Dedifferentiated amniotic fluid mesenchymal stem cell (primary cell): ENCODE data around the gene TTYH1.
A peak's percentile ranks its signal among the peaks of the same experiment; 100 is the strongest.
"Not testable (repeated sequence)": the region's sequence is repeated elsewhere in the genome, so short reads cannot be mapped to it uniquely, and the experiment has no call there.

ENCODE experiments used
- DNase-seq: peaks from one replicate; pipeline ENCODE4 v3.0.0-alpha.2; 2016; ENCODE audit errors: extremely low spot score

TTYH1 gene

GRCh38 chr19:54415208-54415900 lies at the start of gene TTYH1:
Gene TTYH1 (plus strand): TSS chr19:54415464. CDS start chr19:54415553, 89 bp downstream.
- DNase-seq: no peak

GRCh38 chr19:54365798-54366197 lies 49.5 kb upstream of the TTYH1 start:
- not testable (repeated sequence) for DNase-seq

GRCh38 chr19:54366811-54367210 lies 48.5 kb upstream of the TTYH1 start:
- no peak for DNase-seq

GRCh38 chr19:54369082-54369687 lies 46.1 kb upstream of the TTYH1 start:
- DNase-seq: no peak

- DNase-seq: not testable (repeated sequence)
These were observed 45.4 kb upstream of the TTYH1 start for GRCh38 chr19:54369688-54370433.

GRCh38 chr19:54370434-54370796 lies 44.8 kb upstream of the TTYH1 start:
- not testable (repeated sequence) for DNase-seq

- not testable (repeated sequence) for DNase-seq
These were observed 43.8 kb upstream of the TTYH1 start for GRCh38 chr19:54371453-54371852.

- DNase-seq: no peak
These were observed 41.3 kb upstream of the TTYH1 start for GRCh38 chr19:54373781-54374631.

- DNase-seq: not testable (repeated sequence)
These were observed 39.9 kb upstream of the TTYH1 start for GRCh38 chr19:54375181-54375938.

- no peak for DNase-seq
These were observed 38.5 kb upstream of the TTYH1 start for GRCh38 chr19:54376610-54377285.

GRCh38 chr19:54379187-54379678 lies 36.0 kb upstream of the TTYH1 start:
- peak; percentile 1 for DNase-seq

- no peak for DNase-seq
These were observed 34.4 kb upstream of the TTYH1 start for GRCh38 chr19:54380897-54381296.

GRCh38 chr19:54382041-54382440 lies 33.2 kb upstream of the TTYH1 start:
- DNase-seq: not testable (repeated sequence)

GRCh38 chr19:54383330-54383729 lies 31.9 kb upstream of the TTYH1 start:
- no peak for DNase-seq

GRCh38 chr19:54387991-54388801 lies 27.1 kb upstream of the TTYH1 start:
- DNase-seq: no peak

GRCh38 chr19:54388802-54389139 lies 26.5 kb upstream of the TTYH1 start:
- no peak for DNase-seq

- DNase-seq: no peak
These were observed 25.7 kb upstream of the TTYH1 start for GRCh38 chr19:54389553-54389952.

- peak; percentile 48 for DNase-seq
These were observed 24.2 kb upstream of the TTYH1 start for GRCh38 chr19:54390942-54391577.

- no peak for DNase-seq
These were observed 23.6 kb upstream of the TTYH1 start for GRCh38 chr19:54391589-54392061.
